ES-I3 (cell line): ENCODE data around the gene NFKB1.

Experiments
- H3K36me3 ChIP-seq: 2 replicates; pipeline ENCODE4 v1.6.1; 2013; ENCODE audit warnings: mild to moderate bottlenecking, low read length, control low read depth, moderate library complexity; ENCODE audit not compliant: insufficient read depth
- H3K4me1 ChIP-seq: 2 replicates; pipeline ENCODE4 v1.6.1; 2013; ENCODE audit warnings: mild to moderate bottlenecking, control low read depth, low read length; ENCODE audit not compliant: insufficient read depth
- H3K9ac ChIP-seq: 2 replicates; pipeline ENCODE4 v1.6.1; 2013; ENCODE audit warnings: low read depth, mild to moderate bottlenecking, low read length, moderate library complexity
- H3K9me3 ChIP-seq: 2 replicates; pipeline ENCODE4 v1.6.1; 2013; ENCODE audit warnings: mild to moderate bottlenecking, low read length, moderate library complexity; ENCODE audit not compliant: control insufficient read depth, insufficient read depth

The NFKB1 gene

GRCh38 chr4:102506523-102506922 is 5.4 kb downstream of the NFKB1 start:
- no peaks in the 10 kb centered on the region for H3K36me3 ChIP-seq
- no peaks in the 10 kb centered on the region for H3K9me3 ChIP-seq
- H3K9ac ChIP-seq = no peak overlapping the region
- no peaks in the 10 kb centered on the region for H3K4me1 ChIP-seq

GRCh38 chr4:102511830-102512605 is 10.9 kb downstream of the NFKB1 start:
- Histone ChIP-seq H3K36me3 (no peaks in the 10 kb centered on the region), H3K9ac (no peak overlapping the region), H3K4me1 (no peaks in the 10 kb centered on the region), H3K9me3 (peaks cover 3% of the 10 kb centered on the region; the same call in 1 of the 2 replicates)

- H3K9me3 ChIP-seq = peaks cover 3% of the 10 kb centered on the region; the same call in 1 of the 2 replicates
- no peak overlapping the region for H3K9ac ChIP-seq
- H3K36me3 ChIP-seq = no peaks in the 10 kb centered on the region
- no peaks in the 10 kb centered on the region for H3K4me1 ChIP-seq
Measured at GRCh38 chr4:102514298-102514964, 13.3 kb downstream of the NFKB1 start.

- Histone ChIP-seq H3K9ac (no peak overlapping the region), H3K9me3 (peaks cover 3% of the 10 kb centered on the region; the same call in 1 of the 2 replicates), H3K36me3 (no peaks in the 10 kb centered on the region), H3K4me1 (no peaks in the 10 kb centered on the region)
Measured at GRCh38 chr4:102517753-102518152, 16.6 kb downstream of the NFKB1 start.

GRCh38 chr4:102518703-102519131 is 17.6 kb downstream of the NFKB1 start:
- H3K36me3 ChIP-seq = no peaks in the 10 kb centered on the region
- H3K9ac ChIP-seq = no peak overlapping the region
- peaks cover 3% of the 10 kb centered on the region; the same call in 1 of the 2 replicates for H3K9me3 ChIP-seq
- H3K4me1 ChIP-seq = no peaks in the 10 kb centered on the region

GRCh38 chr4:102519925-102520324 is 18.8 kb downstream of the NFKB1 start:
- H3K9ac ChIP-seq = no peak overlapping the region
- no peaks in the 10 kb centered on the region for H3K9me3 ChIP-seq
- H3K36me3 ChIP-seq = no peaks in the 10 kb centered on the region
- no peaks in the 10 kb centered on the region for H3K4me1 ChIP-seq

GRCh38 chr4:102521570-102521969 is 20.4 kb downstream of the NFKB1 start:
- Histone ChIP-seq H3K9me3 (no peaks in the 10 kb centered on the region), H3K36me3 (no peaks in the 10 kb centered on the region), H3K4me1 (no peaks in the 10 kb centered on the region), H3K9ac (no peak overlapping the region)

GRCh38 chr4:102522031-102522440 is 20.9 kb downstream of the NFKB1 start:
- H3K36me3 ChIP-seq = no peaks in the 10 kb centered on the region
- H3K9me3 ChIP-seq = no peaks in the 10 kb centered on the region
- no peak overlapping the region for H3K9ac ChIP-seq
- H3K4me1 ChIP-seq = no peaks in the 10 kb centered on the region

GRCh38 chr4:102524691-102525090 is 23.5 kb downstream of the NFKB1 start:
- Histone ChIP-seq H3K36me3 (no peaks in the 10 kb centered on the region), H3K9me3 (no peaks in the 10 kb centered on the region), H3K9ac (no peak overlapping the region), H3K4me1 (peaks cover 11% of the 10 kb centered on the region; the same call in 1 of the 2 replicates)

- H3K4me1 ChIP-seq = peaks cover 11% of the 10 kb centered on the region; the same call in 1 of the 2 replicates
- no peaks in the 10 kb centered on the region for H3K36me3 ChIP-seq
- no peak overlapping the region for H3K9ac ChIP-seq
- H3K9me3 ChIP-seq = no peaks in the 10 kb centered on the region
Measured at GRCh38 chr4:102525097-102525496, 23.9 kb downstream of the NFKB1 start.

GRCh38 chr4:102525504-102525903 is 24.3 kb downstream of the NFKB1 start:
- Histone ChIP-seq H3K9me3 (no peaks in the 10 kb centered on the region), H3K4me1 (peaks cover 11% of the 10 kb centered on the region; the same call in 1 of the 2 replicates), H3K36me3 (no peaks in the 10 kb centered on the region), H3K9ac (no peak overlapping the region)

GRCh38 chr4:102526532-102526931 is 25.4 kb downstream of the NFKB1 start:
- Histone ChIP-seq H3K9ac (no peak overlapping the region), H3K36me3 (no peaks in the 10 kb centered on the region), H3K9me3 (no peaks in the 10 kb centered on the region), H3K4me1 (peaks cover 11% of the 10 kb centered on the region; the same call in 1 of the 2 replicates)

- H3K9me3 ChIP-seq = no peaks in the 10 kb centered on the region
- no peak overlapping the region for H3K9ac ChIP-seq
- H3K4me1 ChIP-seq = peaks cover 11% of the 10 kb centered on the region; the same call in 1 of the 2 replicates
- no peaks in the 10 kb centered on the region for H3K36me3 ChIP-seq
Measured at GRCh38 chr4:102527695-102528283, 26.6 kb downstream of the NFKB1 start.

- no peak overlapping the region for H3K9ac ChIP-seq
- peaks cover 11% of the 10 kb centered on the region; the same call in 1 of the 2 replicates for H3K4me1 ChIP-seq
- H3K9me3 ChIP-seq = no peaks in the 10 kb centered on the region
- H3K36me3 ChIP-seq = no peaks in the 10 kb centered on the region
Measured at GRCh38 chr4:102529977-102530376, 28.8 kb downstream of the NFKB1 start.
